H1 (cell line): ENCODE data around the gene ZSCAN5A.

ENCODE experiments used
- ASH2L ChIP-seq: fragments of 200-600, 300-600 bp; sonication (generic); IDR thresholded peaks from one replicate; pipeline ENCODE4 v1.7.1; 2017; ENCODE audit warnings: low read length
- BCL11A ChIP-seq, 2 experiments: IDR thresholded peaks; one replicate each; pipeline ENCODE4 v1.6.1; 2011; ENCODE audit warnings: low read depth in 2 of 2, low read length in 2 of 2, mild to moderate bottlenecking in 2 of 2
- CTCF ChIP-seq, 3 experiments: IDR thresholded peaks; 1 replicate in 2 of 3; 2 replicates in 1 of 3; pipeline versions ENCODE4 v1.5.1 to v1.6.1; 2011; ENCODE audit warnings: low read length in 3 of 3, mild to moderate bottlenecking in 3 of 3, inconsistent platforms in 2 of 3, low read depth in 1 of 3, moderate library complexity in 1 of 3; ENCODE audit not compliant: insufficient read depth in 1 of 3; ENCODE audit errors: control extremely low read depth in 1 of 3
- EP300 ChIP-seq, 2 experiments: IDR thresholded peaks; 1 replicate in 1 of 2; 2 replicates in 1 of 2; pipeline ENCODE4 v1.6.1; 2011 to 2012; ENCODE audit warnings: low read depth in 2 of 2, low read length in 2 of 2, mild to moderate bottlenecking in 2 of 2, borderline replicate concordance in 1 of 2, inconsistent platforms in 1 of 2, moderate library complexity in 1 of 2
- EZH2 ChIP-seq: fragments of 200-600 bp; sonication (generic); IDR thresholded peaks from 2 replicates; pipeline ENCODE4 v1.7.1; 2012; ENCODE audit warnings: low read depth, mild to moderate bottlenecking, moderate library complexity, low read length, inconsistent platforms; ENCODE audit not compliant: severe bottlenecking
- KDM5A ChIP-seq: fragments of 200-600 bp; IDR thresholded peaks from 2 replicates; pipeline ENCODE4 v1.7.1; 2012; ENCODE audit warnings: mild to moderate bottlenecking, low read length, inconsistent platforms, mixed read lengths
- MAX ChIP-seq: IDR thresholded peaks from 2 replicates; pipeline ENCODE4 v1.6.1; 2012; ENCODE audit warnings: inconsistent platforms
- POLR2A ChIP-seq, 2 experiments: IDR thresholded peaks; 1 replicate in 1 of 2; 2 replicates in 1 of 2; pipeline ENCODE4 v1.6.1; 2011; ENCODE audit warnings: low read depth in 2 of 2, low read length in 2 of 2, mild to moderate bottlenecking in 2 of 2; ENCODE audit errors: control extremely low read depth in 1 of 2
- POLR2AphosphoS5 ChIP-seq: IDR thresholded peaks from 2 replicates; pipeline ENCODE4 v1.6.1; 2011; ENCODE audit warnings: low read depth, low read length
- SIN3A ChIP-seq, 2 experiments: IDR thresholded peaks in 1 of 2; conservative IDR thresholded peaks in 1 of 2; 2 replicates each; pipeline ENCODE4 v1.6.1; 2011 to 2012; ENCODE audit warnings: low read length in 2 of 2, improper control_type of control experiment in 1 of 2, low read depth in 1 of 2, mild to moderate bottlenecking in 1 of 2
- SP2 ChIP-seq: IDR thresholded peaks from 2 replicates; pipeline ENCODE4 v1.6.1; 2012; ENCODE audit warnings: mild to moderate bottlenecking, low read length, inconsistent platforms
- TAF1 ChIP-seq: IDR thresholded peaks from 2 replicates; pipeline ENCODE4 v1.6.1; 2011; ENCODE audit warnings: mild to moderate bottlenecking, low read depth, low read length
- TEAD4 ChIP-seq: IDR thresholded peaks from 2 replicates; pipeline ENCODE4 v1.6.1; 2012; ENCODE audit warnings: low read depth, low read length, inconsistent platforms, mixed read lengths
- TF ChIP-seq, protein P1 (sequence below): IDR thresholded peaks from 2 replicates; pipeline ENCODE4 v1.6.1; 2011; ENCODE audit warnings: low read length, improper control_type of control experiment

- TF ChIP-seq POLR2A (IDR thresholded peaks at IDR 0.05; ENCODE audit: control extremely low read depth in 1 of 2, low read depth in 2 of 2, low read length in 2 of 2), result no peak
- no peak for TF ChIP-seq CTCF (IDR thresholded peaks at IDR 0.05; ENCODE audit: control extremely low read depth in 1 of 3, insufficient read depth in 1 of 3, low read depth in 1 of 3, low read length in 3 of 3)
- TF ChIP-seq KDM5A, result no peak
- no peak for TF ChIP-seq EP300 (IDR thresholded peaks at IDR 0.05; ENCODE audit: borderline replicate concordance in 1 of 2, low read depth in 2 of 2, low read length in 2 of 2)
- TF ChIP-seq TAF1, result no peak
- no peak for TF ChIP-seq EZH2
- no peak for TF ChIP-seq MAX
- TF ChIP-seq, protein P1, sequence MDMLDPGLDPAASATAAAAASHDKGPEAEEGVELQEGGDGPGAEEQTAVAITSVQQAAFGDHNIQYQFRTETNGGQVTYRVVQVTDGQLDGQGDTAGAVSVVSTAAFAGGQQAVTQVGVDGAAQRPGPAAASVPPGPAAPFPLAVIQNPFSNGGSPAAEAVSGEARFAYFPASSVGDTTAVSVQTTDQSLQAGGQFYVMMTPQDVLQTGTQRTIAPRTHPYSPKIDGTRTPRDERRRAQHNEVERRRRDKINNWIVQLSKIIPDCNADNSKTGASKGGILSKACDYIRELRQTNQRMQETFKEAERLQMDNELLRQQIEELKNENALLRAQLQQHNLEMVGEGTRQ, result no peak
- TF ChIP-seq BCL11A (IDR thresholded peaks at IDR 0.05; ENCODE audit: low read depth in 2 of 2, low read length in 2 of 2), result no peak
- no peak for TF ChIP-seq SIN3A (conservative IDR thresholded peaks at IDR 0.05 in 1 of 2, IDR thresholded peaks at IDR 0.05 in 1 of 2; ENCODE audit: low read depth in 1 of 2, low read length in 2 of 2)
- TF ChIP-seq SP2, result no peak
- TF ChIP-seq TEAD4, result no peak
- no peak for TF ChIP-seq POLR2AphosphoS5
- TF ChIP-seq ASH2L, result no peak
Measured at GRCh38 chr19:56271151-56271550, 43.5 kb downstream of the ZSCAN5A start.
